GM12891 (cell line): Measurements from ENCODE around the gene CTSW.

Experiments used
- DNase-seq: peaks from one replicate; pipeline ENCODE4 v3.0.0; 2011; ENCODE audit warnings: low spot score; ENCODE audit not compliant: insufficient read length
- FAIRE-seq: peaks from 2 replicates; lab custom pipeline; 2011; peaks lifted over from hg19 to GRCh38; lab: Jason Lieb, UNC
- PAX5 ChIP-seq: IDR thresholded peaks from 2 replicates; pipeline ENCODE4 v1.6.1; 2011; ENCODE audit warnings: low read length, moderate library complexity, mild to moderate bottlenecking; ENCODE audit not compliant: insufficient read depth, severe bottlenecking
- POLR2A ChIP-seq: IDR thresholded peaks from 2 replicates; pipeline ENCODE4 v1.6.1; 2011; ENCODE audit warnings: low read depth, low read length, control low read depth
- POLR2AphosphoS5 ChIP-seq: IDR thresholded peaks from 2 replicates; pipeline ENCODE4 v1.6.1; 2011; ENCODE audit warnings: low read depth, low read length, control low read depth
- POU2F2 ChIP-seq: IDR thresholded peaks from 2 replicates; pipeline ENCODE4 v1.6.1; 2011; ENCODE audit warnings: low read depth, mild to moderate bottlenecking, control low read depth, low read length, moderate library complexity
- SPI1 ChIP-seq: IDR thresholded peaks from 2 replicates; pipeline ENCODE4 v1.6.1; 2011; ENCODE audit warnings: low read depth, low read length, control low read depth
- TAF1 ChIP-seq: IDR thresholded peaks from 2 replicates; pipeline ENCODE4 v1.6.1; 2011; ENCODE audit warnings: low read depth, low read length, control low read depth

The CTSW gene

GRCh38 chr11:65861165-65861505, 18.5 kb upstream of the CTSW start:
- DNase-seq (no peak), FAIRE-seq (no peak)
- TF ChIP-seq POU2F2 (no peak), POLR2AphosphoS5 (no peak), TAF1 (no peak), POLR2A (no peak), SPI1 (no peak), PAX5 (no peak)

- DNase-seq (no peak), FAIRE-seq (no peak)
- no peak for TF ChIP-seq PAX5
- TF ChIP-seq POLR2A: no peak
- TF ChIP-seq SPI1: no peak
- TF ChIP-seq POU2F2: no peak
Measured at GRCh38 chr11:65861533-65862183, 18.0 kb upstream of the CTSW start.

- DNase-seq (no peak), FAIRE-seq (no peak)
- TF ChIP-seq POLR2AphosphoS5 (no peak), POU2F2 (no peak), POLR2A (no peak), SPI1 (no peak), PAX5 (no peak), TAF1 (no peak)
Measured at GRCh38 chr11:65862191-65862735, 17.4 kb upstream of the CTSW start.

- TF ChIP-seq POLR2A (no peak), PAX5 (no peak), POU2F2 (no peak), SPI1 (no peak), POLR2AphosphoS5 (no peak), TAF1 (no peak)
- DNase-seq (no peak), FAIRE-seq (no peak)
Measured at GRCh38 chr11:65862941-65863888, 16.4 kb upstream of the CTSW start.

- TF ChIP-seq SPI1: no peak
- TF ChIP-seq POLR2A: no peak
- no peak for TF ChIP-seq POLR2AphosphoS5
- no peak for TF ChIP-seq PAX5
- no peak for TF ChIP-seq POU2F2
- no peak for TF ChIP-seq TAF1
- FAIRE-seq (no peak), DNase-seq (no peak)
Measured at GRCh38 chr11:65863889-65864705, 15.5 kb upstream of the CTSW start.

GRCh38 chr11:65864706-65865471, 14.7 kb upstream of the CTSW start:
- no peak for TF ChIP-seq POU2F2
- no peak for TF ChIP-seq SPI1
- TF ChIP-seq POLR2AphosphoS5: no peak
- TF ChIP-seq POLR2A: no peak
- no peak for TF ChIP-seq PAX5
- TF ChIP-seq TAF1: no peak
- FAIRE-seq (no peak), DNase-seq (no peak)

GRCh38 chr11:65865550-65866172, 14.0 kb upstream of the CTSW start:
- DNase-seq: no peak
- no peak for TF ChIP-seq POLR2AphosphoS5
- TF ChIP-seq SPI1: no peak
- TF ChIP-seq POLR2A: no peak
- TF ChIP-seq TAF1: no peak
- no peak for TF ChIP-seq PAX5
- TF ChIP-seq POU2F2: no peak
- FAIRE-seq: no peak

- DNase-seq (no peak), FAIRE-seq (no peak)
- no peak for TF ChIP-seq TAF1
- no peak for TF ChIP-seq POLR2AphosphoS5
- no peak for TF ChIP-seq POLR2A
- no peak for TF ChIP-seq POU2F2
- no peak for TF ChIP-seq PAX5
- no peak for TF ChIP-seq SPI1
Measured at GRCh38 chr11:65866509-65867283, 12.9 kb upstream of the CTSW start.
